Measurements from ENCODE around the gene DYTN.

DNA sequence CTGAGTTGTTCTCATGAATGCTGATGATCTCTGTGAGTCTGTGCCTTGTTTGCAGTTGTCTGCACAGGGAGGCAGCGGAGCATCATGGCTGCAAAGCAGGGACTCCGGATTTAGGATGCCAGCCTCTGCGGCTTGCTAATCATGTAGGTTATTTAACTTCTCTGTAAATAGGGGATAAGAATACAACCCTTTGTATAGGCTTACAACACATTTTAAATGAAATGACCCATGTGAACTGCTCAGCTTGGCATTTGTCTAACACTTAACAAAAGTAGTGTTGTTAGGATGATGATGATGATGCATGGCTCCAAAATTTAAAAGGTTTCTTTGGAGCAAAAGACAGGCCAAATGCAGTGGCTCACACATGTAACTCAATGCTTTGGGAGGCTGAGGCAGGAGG is 19.4 kb downstream of the DYTN start:
- no peak for TF ChIP-seq EZH2 (IDR thresholded peaks at IDR 0.05; ENCODE audit: borderline replicate concordance)
- TF ChIP-seq, protein P1, sequence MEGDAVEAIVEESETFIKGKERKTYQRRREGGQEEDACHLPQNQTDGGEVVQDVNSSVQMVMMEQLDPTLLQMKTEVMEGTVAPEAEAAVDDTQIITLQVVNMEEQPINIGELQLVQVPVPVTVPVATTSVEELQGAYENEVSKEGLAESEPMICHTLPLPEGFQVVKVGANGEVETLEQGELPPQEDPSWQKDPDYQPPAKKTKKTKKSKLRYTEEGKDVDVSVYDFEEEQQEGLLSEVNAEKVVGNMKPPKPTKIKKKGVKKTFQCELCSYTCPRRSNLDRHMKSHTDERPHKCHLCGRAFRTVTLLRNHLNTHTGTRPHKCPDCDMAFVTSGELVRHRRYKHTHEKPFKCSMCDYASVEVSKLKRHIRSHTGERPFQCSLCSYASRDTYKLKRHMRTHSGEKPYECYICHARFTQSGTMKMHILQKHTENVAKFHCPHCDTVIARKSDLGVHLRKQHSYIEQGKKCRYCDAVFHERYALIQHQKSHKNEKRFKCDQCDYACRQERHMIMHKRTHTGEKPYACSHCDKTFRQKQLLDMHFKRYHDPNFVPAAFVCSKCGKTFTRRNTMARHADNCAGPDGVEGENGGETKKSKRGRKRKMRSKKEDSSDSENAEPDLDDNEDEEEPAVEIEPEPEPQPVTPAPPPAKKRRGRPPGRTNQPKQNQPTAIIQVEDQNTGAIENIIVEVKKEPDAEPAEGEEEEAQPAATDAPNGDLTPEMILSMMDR (IDR thresholded peaks at IDR 0.05; ENCODE audit: poor library complexity), result no peak
